Smooth muscle cell (in vitro differentiated cells): Measurements from ENCODE around the gene PLXDC2. TPM values are rescaled to one million over a fixed set of nuclear protein-coding genes. Genes with fewer than 3 reads are reported as not detected.

ENCODE experiments used
- DNase-seq: peaks from one replicate; lab custom pipeline; 2025; ENCODE audit not compliant: unreplicated experiment; lab: John Stamatoyannopoulos, UW
- H2AFZ ChIP-seq: fragments of 200-600 bp; sonication (generic); 2 replicates; pipeline ENCODE4 v1.6.0; 2016; ENCODE audit warnings: antibody characterized with exemption, low read depth, mild to moderate bottlenecking
- H3F3A ChIP-seq: fragments of 200-600 bp; sonication (generic); 2 replicates; pipeline ENCODE4 v1.6.0; 2017; ENCODE audit warnings: antibody characterized with exemption, low read depth
- H3K27ac ChIP-seq: fragments of 200-600 bp; sonication (generic); 2 replicates; pipeline ENCODE4 v1.5.1; 2016; ENCODE audit warnings: low read depth, mild to moderate bottlenecking
- H3K27me3 ChIP-seq: fragments of 200-600 bp; sonication (generic); 2 replicates; pipeline ENCODE4 v1.6.1; 2016; ENCODE audit warnings: low read depth, mild to moderate bottlenecking
- H3K36me3 ChIP-seq: fragments of 200-600 bp; sonication (generic); 2 replicates; pipeline ENCODE4 v1.5.1; 2016; ENCODE audit warnings: low read depth
- H3K4me1 ChIP-seq: fragments of 200-600 bp; sonication (generic); 2 replicates; pipeline ENCODE4 v1.5.1; 2016; ENCODE audit warnings: low read depth
- H3K4me2 ChIP-seq: fragments of 200-600 bp; sonication (generic); 2 replicates; pipeline ENCODE4 v1.6.0; 2016; ENCODE audit warnings: mild to moderate bottlenecking
- H3K4me3 ChIP-seq: fragments of 200-600 bp; sonication (generic); 2 replicates; pipeline ENCODE4 v1.5.1; 2016; ENCODE audit warnings: mild to moderate bottlenecking
- H3K79me2 ChIP-seq: fragments of 200-600 bp; sonication (generic); 2 replicates; pipeline ENCODE4 v1.6.0; 2016; ENCODE audit warnings: low read depth, mild to moderate bottlenecking
- H3K9ac ChIP-seq: fragments of 200-600 bp; sonication (generic); 2 replicates; pipeline ENCODE4 v1.6.0; 2016; ENCODE audit warnings: low read depth
- H3K9me3 ChIP-seq: fragments of 200-600 bp; sonication (generic); replicated peaks from 2 replicates; pipeline ENCODE4 v1.5.1; 2016; ENCODE audit warnings: low read depth
- H4K20me1 ChIP-seq: fragments of 200-600 bp; sonication (generic); 2 replicates; pipeline ENCODE4 v1.6.0; 2016; ENCODE audit warnings: low read depth
- WGBS: methylation state at CpG from one replicate; pipeline ENCODE4 v1.1.7; 2016; ENCODE audit warnings: low lambda C conversion rate; 5-methylcytosine and 5-hydroxymethylcytosine counted together
- polyA plus RNA-seq: library from polyadenylated mRNA; unstranded; fragments of >200 nt; fragmentation: Nextera tagmentation; extraction: Ambion mirVana; gene quantifications from 2 replicates; pipeline ENCODE4 v1.2.1, GENCODE V29; 2016
- total RNA-seq: library from RNA; depleted of rRNA; stranded (reverse); fragments of >200 nt; gene quantifications from 2 replicates; pipeline ENCODE4 v1.2.3, GENCODE V29; 2014
- TF ChIP-seq, protein P1 (sequence below): fragments of 200-600 bp; sonication (generic); IDR thresholded peaks from 2 replicates; pipeline ENCODE4 v1.5.1; 2017; ENCODE audit warnings: borderline replicate concordance, mild to moderate bottlenecking, antibody characterized with exemption; ENCODE audit not compliant: insufficient read depth, poor library complexity, severe bottlenecking

PLXDC2 gene
- total and polyA plus RNA-seq, 2 experiments from 2014 or later: 7.3 to 24.9 TPM

DNA sequence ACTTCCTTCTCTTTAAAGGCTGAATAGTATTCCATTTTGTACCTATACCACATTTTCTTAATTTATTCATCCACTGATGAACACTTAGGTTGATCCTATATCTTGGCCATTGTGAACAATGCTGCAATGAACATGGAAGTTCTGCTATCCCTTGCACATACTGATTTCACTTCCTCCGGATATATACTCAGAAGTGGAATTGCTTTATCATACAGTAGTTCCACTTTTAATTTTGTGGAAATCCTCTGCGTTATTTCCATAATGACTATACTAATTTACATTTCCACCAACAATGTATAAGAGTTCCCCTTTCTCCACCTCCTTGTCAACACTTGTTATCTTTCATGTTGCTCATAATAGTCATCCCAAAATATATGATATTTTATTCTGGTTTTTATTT, 312.6 kb downstream of the PLXDC2 start:
- Histone ChIP-seq H4K20me1 (no peaks in the 10 kb centered on the region), H2AFZ (no peak overlapping the region), H3F3A (no peaks in the 10 kb centered on the region), H3K36me3 (no peaks in the 10 kb centered on the region), H3K79me2 (no peaks in the 10 kb centered on the region), H3K4me2 (no peak overlapping the region), H3K4me3 (no peak overlapping the region), H3K27me3 (no peaks in the 10 kb centered on the region), H3K9me3 (peaks cover 5% of the 10 kb centered on the region), H3K9ac (no peak overlapping the region), H3K27ac (no peak overlapping the region), H3K4me1 (no peaks in the 10 kb centered on the region)
- TF ChIP-seq, protein P1, sequence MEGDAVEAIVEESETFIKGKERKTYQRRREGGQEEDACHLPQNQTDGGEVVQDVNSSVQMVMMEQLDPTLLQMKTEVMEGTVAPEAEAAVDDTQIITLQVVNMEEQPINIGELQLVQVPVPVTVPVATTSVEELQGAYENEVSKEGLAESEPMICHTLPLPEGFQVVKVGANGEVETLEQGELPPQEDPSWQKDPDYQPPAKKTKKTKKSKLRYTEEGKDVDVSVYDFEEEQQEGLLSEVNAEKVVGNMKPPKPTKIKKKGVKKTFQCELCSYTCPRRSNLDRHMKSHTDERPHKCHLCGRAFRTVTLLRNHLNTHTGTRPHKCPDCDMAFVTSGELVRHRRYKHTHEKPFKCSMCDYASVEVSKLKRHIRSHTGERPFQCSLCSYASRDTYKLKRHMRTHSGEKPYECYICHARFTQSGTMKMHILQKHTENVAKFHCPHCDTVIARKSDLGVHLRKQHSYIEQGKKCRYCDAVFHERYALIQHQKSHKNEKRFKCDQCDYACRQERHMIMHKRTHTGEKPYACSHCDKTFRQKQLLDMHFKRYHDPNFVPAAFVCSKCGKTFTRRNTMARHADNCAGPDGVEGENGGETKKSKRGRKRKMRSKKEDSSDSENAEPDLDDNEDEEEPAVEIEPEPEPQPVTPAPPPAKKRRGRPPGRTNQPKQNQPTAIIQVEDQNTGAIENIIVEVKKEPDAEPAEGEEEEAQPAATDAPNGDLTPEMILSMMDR: no peak
- no peak for DNase-seq
- 98% methylated on average over 2 of the region's 2 CpGs for WGBS

DNA sequence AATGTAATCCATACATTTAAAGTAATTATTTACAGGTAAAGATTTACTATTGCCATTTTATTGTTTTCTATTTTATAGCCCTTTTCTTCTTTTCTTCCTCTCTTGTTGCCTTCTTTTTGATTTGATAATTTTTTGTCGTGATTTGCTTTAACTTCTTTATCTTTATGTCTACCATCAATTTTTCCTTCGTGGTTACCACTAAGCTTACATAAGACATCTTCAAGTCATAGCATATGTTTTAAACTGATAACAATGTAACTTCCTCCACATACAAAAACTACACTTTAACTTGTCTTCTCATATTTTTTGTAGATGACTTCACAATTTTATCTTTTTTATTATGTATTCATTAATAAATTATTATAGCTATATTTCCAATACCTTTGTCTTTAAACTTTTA, 316.6 kb downstream of the PLXDC2 start:
- TF ChIP-seq, protein P1: no peak
- H3K27me3 ChIP-seq: no peaks in the 10 kb centered on the region
- H3K27ac ChIP-seq: no peak overlapping the region
- H3K4me3 ChIP-seq: no peak overlapping the region
- H3K4me1 ChIP-seq: no peaks in the 10 kb centered on the region
- no peak overlapping the region for H3K9ac ChIP-seq
- WGBS: 81% methylated on average over 2 of the region's 2 CpGs
- H3K9me3 ChIP-seq: peaks cover 11% of the 10 kb centered on the region
- no peaks in the 10 kb centered on the region for H3F3A ChIP-seq
- H3K4me2 ChIP-seq: no peak overlapping the region
- H4K20me1 ChIP-seq: no peaks in the 10 kb centered on the region
- no peak overlapping the region for H2AFZ ChIP-seq
- no peak for DNase-seq
- H3K79me2 ChIP-seq: no peaks in the 10 kb centered on the region
- H3K36me3 ChIP-seq: no peaks in the 10 kb centered on the region

DNA sequence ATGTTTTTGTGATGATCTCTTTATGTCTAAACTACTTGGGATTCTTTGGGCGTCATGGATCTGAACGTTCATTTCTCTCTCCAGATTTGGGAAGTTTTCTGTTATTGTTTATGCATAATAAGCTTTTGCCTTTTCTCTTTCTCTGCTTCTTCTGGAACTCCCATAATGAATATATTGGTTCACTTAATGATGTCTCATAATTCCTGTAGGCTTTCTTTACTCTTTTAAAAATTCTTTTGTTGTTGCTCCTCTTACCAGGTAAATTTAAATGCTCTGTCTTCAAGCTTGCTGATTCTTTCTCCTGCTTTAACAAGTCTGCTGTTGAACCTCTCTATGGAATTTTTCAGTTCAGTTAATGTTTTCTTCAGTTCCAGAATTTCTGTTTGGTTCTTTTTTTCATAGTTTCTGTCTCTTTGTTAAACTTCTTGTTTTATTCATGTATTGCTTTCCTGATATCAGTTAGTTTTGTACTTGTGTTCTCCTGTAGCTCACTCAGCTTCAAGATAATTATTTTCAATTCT, 317.5 kb downstream of the PLXDC2 start:
- H3K4me2 ChIP-seq: no peak overlapping the region
- H3K4me1 ChIP-seq: no peaks in the 10 kb centered on the region
- H3K79me2 ChIP-seq: no peaks in the 10 kb centered on the region
- H3K9ac ChIP-seq: no peak overlapping the region
- no peaks in the 10 kb centered on the region for H3F3A ChIP-seq
- no peaks in the 10 kb centered on the region for H4K20me1 ChIP-seq
- H3K27me3 ChIP-seq: no peaks in the 10 kb centered on the region
- 96% methylated on average over 2 of the region's 2 CpGs for WGBS
- no peaks in the 10 kb centered on the region for H3K36me3 ChIP-seq
- H3K4me3 ChIP-seq: no peak overlapping the region
- H3K9me3 ChIP-seq: peaks cover 11% of the 10 kb centered on the region
- H2AFZ ChIP-seq: no peak overlapping the region
- no peak overlapping the region for H3K27ac ChIP-seq
- DNase-seq: no peak
- TF ChIP-seq, protein P1: no peak

DNA sequence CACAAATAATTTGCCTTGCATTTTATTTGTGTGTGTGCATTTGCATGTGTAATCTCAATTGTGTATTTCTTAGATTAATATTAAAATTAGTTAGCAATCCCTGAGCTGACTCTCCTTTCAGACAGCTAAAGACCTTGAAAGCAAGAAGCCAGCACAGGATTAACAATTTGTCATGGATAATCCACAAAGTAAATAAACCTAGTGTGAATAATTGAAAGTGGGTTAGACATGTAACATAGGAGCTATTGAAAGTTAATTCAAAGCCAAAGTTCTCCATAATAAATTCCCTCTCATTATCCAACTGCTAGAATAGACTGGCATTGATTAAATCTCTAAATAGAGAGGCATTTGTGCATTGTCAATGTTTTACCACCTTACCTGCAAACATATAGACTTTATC, 326.1 kb downstream of the PLXDC2 start:
- Histone ChIP-seq H3K9me3 (no peaks in the 10 kb centered on the region), H3F3A (no peaks in the 10 kb centered on the region), H3K36me3 (no peaks in the 10 kb centered on the region), H3K27ac (no peak overlapping the region), H3K79me2 (no peaks in the 10 kb centered on the region), H2AFZ (no peak overlapping the region), H4K20me1 (no peaks in the 10 kb centered on the region), H3K27me3 (no peaks in the 10 kb centered on the region), H3K9ac (no peak overlapping the region), H3K4me1 (peaks cover under 1% of the 10 kb centered on the region), H3K4me3 (no peak overlapping the region), H3K4me2 (no peak overlapping the region)
- no peak for DNase-seq
- TF ChIP-seq, protein P1: no peak
